Activated T-helper 2 cell treated with anti-CD3 and anti-CD28 coated beads, Interferon-gamma antibody, Interleukin-2, Interleukin-4, amounts not matched to agents 10 μg/mL and 5 μg/mL and 100 μg/mL, durations not matched to agents 14 hours and 24 hours and 36 hours (primary cell): Measurements from ENCODE around the gene EPB42. TPM values are rescaled to one million over a fixed set of nuclear protein-coding genes. Genes with fewer than 3 reads are reported as not detected.

Source experiments
- DNase-seq: peaks from one replicate; pipeline ENCODE4 v3.0.0; 2021; ENCODE audit warnings: low spot score
- H3K27ac Mint-ChIP-seq: one replicate; pipeline ENCODE4 v1.8.0; 2021; ENCODE audit warnings: mixed read lengths
- H3K27me3 Mint-ChIP-seq: one replicate; pipeline ENCODE4 v1.8.0; 2021; ENCODE audit warnings: low read depth, mixed read lengths
- H3K36me3 Mint-ChIP-seq: one replicate; pipeline ENCODE4 v1.8.0; 2021; ENCODE audit warnings: low read depth, mixed read lengths
- H3K4me1 Mint-ChIP-seq: one replicate; pipeline ENCODE4 v1.8.0; 2021; ENCODE audit warnings: low read depth, mixed read lengths
- H3K4me3 Mint-ChIP-seq: one replicate; pipeline ENCODE4 v1.8.0; 2021; ENCODE audit warnings: low read depth, mild to moderate bottlenecking, moderate library complexity, mixed read lengths
- H3K9me3 Mint-ChIP-seq: one replicate; pipeline ENCODE4 v1.8.0; 2021; ENCODE audit warnings: mixed read lengths
- intact Hi-C: fragments of 100-400 bp; cut with micrococcal nuclease; formaldehyde crosslinking; loops from one replicate; pipeline ENCODE4 v1.15.1; 2023
- total RNA-seq: library from RNA; stranded (reverse); gene quantifications from 2 replicates; pipeline ENCODE4 v1.2.3, GENCODE V29; 2022

EPB42 gene
- total RNA-seq, 1 donor from 2014 or later: not detected

- H3K4me3 Mint-ChIP-seq: no peak overlapping the region
- no peaks in the 10 kb centered on the region for H3K27me3 Mint-ChIP-seq
- intact Hi-C loops: no loop called here
- H3K4me1 Mint-ChIP-seq: peaks cover 19% of the 10 kb centered on the region
- H3K36me3 Mint-ChIP-seq: peaks cover 70% of the 10 kb centered on the region
- no peaks in the 10 kb centered on the region for H3K9me3 Mint-ChIP-seq
- no peak for DNase-seq
- H3K27ac Mint-ChIP-seq: no peak overlapping the region
Measured at GRCh38 chr15:43150191-43150929, 70.5 kb downstream of the EPB42 start.

Other genes starting within 250 kb of the EPB42 start
- gene UBR1, start 115.0 kb downstream of the EPB42 start, total RNA-seq: 36.0 and 36.7 TPM in 2 replicates
- 16.1 and 19.7 TPM in 2 replicates for gene TMEM62, start 87.4 kb downstream of the EPB42 start, total RNA-seq
- 62.9 and 68.1 TPM in 2 replicates for gene CCNDBP1, start 35.6 kb downstream of the EPB42 start, total RNA-seq
- gene TGM5, start 45.9 kb upstream of the EPB42 start, total RNA-seq: 0.09 and 0.21 TPM in 2 replicates
- gene TGM7, start 81.2 kb upstream of the EPB42 start, total RNA-seq: not detected in 2 replicates
- gene LCMT2, start 109.6 kb upstream of the EPB42 start, total RNA-seq: 15.7 and 16.8 TPM in 2 replicates
- gene ZSCAN29, start 150.0 kb upstream of the EPB42 start, total RNA-seq: 31.4 and 33.1 TPM in 2 replicates
- 40.9 and 48.2 TPM in 2 replicates for gene TUBGCP4, start 150.1 kb upstream of the EPB42 start, total RNA-seq